K562 (cell line): ENCODE measurements around the gene ITGB5. TPM values are rescaled to one million over a fixed set of nuclear protein-coding genes. Genes with fewer than 3 reads are reported as not detected.

Source experiments
- ATAC-seq: fragments of 200-7000 bp; cut with Tn5 transposase; 3 replicates; pipeline ENCODE4 v1.9.1; 2020; ENCODE audit warnings: moderate library complexity
- BruUV-seq: library from RNA; stranded (reverse); fragments of 400-500 nt; replicated peaks from 2 replicates; lab custom pipeline; 2021; lab: Mats Ljungman, UMichigan
- CTCF ChIA-PET: fragments of 300-600 bp; formaldehyde crosslinking; extraction: SDS; loops from one replicate; lab custom pipeline; 2021; ENCODE audit warnings: low intra/inter-chr PET ratio; lab: Yijun Ruan, JAX
- POLR2A ChIA-PET: fragments of 300-600, 350-650 bp; sonication (Branson Sonifier 250); formaldehyde crosslinking; extraction: SDS; loops from one replicate; lab custom pipeline; 2021; ENCODE audit warnings: antibody characterized with exemption, inconsistent platforms; lab: Yijun Ruan, JAX
- DNase-seq, 4 experiments: peaks; one replicate each; pipeline versions ENCODE4 v3.0.0 to v3.0.0-alpha.2; 2011 to 2018; ENCODE audit warnings: low spot score in 3 of 4, mixed read lengths in 3 of 4; ENCODE audit errors: extremely low read depth in 1 of 4
- FAIRE-seq: peaks from 2 replicates; lab custom pipeline; 2011; peaks lifted over from hg19 to GRCh38; lab: Jason Lieb, UNC
- H2AFZ ChIP-seq: 2 replicates; pipeline ENCODE4 v1.6.0; 2011; ENCODE audit warnings: low read depth, low read length, control low read depth, inconsistent platforms
- H3K27ac ChIP-seq: fragments of 200-600 bp; 3 replicates; pipeline ENCODE4 v1.8.0; 2011; ENCODE audit warnings: low read depth, mild to moderate bottlenecking, control low read depth, inconsistent platforms, low read length, moderate library complexity, mixed read lengths; ENCODE audit errors: extremely low read depth
- H3K27me3 ChIP-seq, 2 experiments: fragments of 300-600 bp in 1 of 2; 2 replicates in 1 of 2; 3 replicates in 1 of 2; pipeline versions ENCODE4 v1.6.0 to v1.8.0; 2011; ENCODE audit warnings: inconsistent platforms in 2 of 2, low read length in 2 of 2, mild to moderate bottlenecking in 1 of 2, mixed read lengths in 1 of 2, moderate library complexity in 1 of 2; ENCODE audit not compliant: control insufficient read depth in 2 of 2, insufficient read depth in 2 of 2
- H3K36me3 ChIP-seq: fragments of 300-600 bp; 3 replicates; pipeline ENCODE4 v1.8.0; 2011; ENCODE audit warnings: mild to moderate bottlenecking, low read length, inconsistent platforms; ENCODE audit not compliant: control insufficient read depth, insufficient read depth
- H3K4me1 ChIP-seq, 2 experiments: fragments of 200-600 bp in 1 of 2; replicated peaks in 1 of 2; 2 replicates in 1 of 2; 3 replicates in 1 of 2; pipeline versions ENCODE4 v1.5.1 to v1.8.0; 2011; ENCODE audit warnings: inconsistent platforms in 2 of 2, low read length in 2 of 2, mild to moderate bottlenecking in 1 of 2, mixed read lengths in 1 of 2, moderate library complexity in 1 of 2; ENCODE audit not compliant: control insufficient read depth in 2 of 2, insufficient read depth in 2 of 2
- H3K4me2 ChIP-seq: 2 replicates; pipeline ENCODE4 v1.6.1; 2011; ENCODE audit warnings: low read length, control low read depth, inconsistent platforms, mixed read lengths; ENCODE audit not compliant: insufficient read depth
- H3K4me3 ChIP-seq: fragments of 200-600 bp; sonication (generic), shearing (Covaris generic); 2 replicates; pipeline ENCODE4 v1.5.1; 2016; ENCODE audit warnings: control low read depth, inconsistent platforms
- H3K79me2 ChIP-seq: fragments of 200-600 bp; 3 replicates; pipeline ENCODE4 v1.8.0; 2011; ENCODE audit warnings: low read length, inconsistent platforms; ENCODE audit not compliant: control insufficient read depth, insufficient read depth
- H3K9ac ChIP-seq, 2 experiments: 2 replicates each; pipeline versions ENCODE4 v1.6.0 to v1.6.1; 2011; ENCODE audit warnings: low read depth in 2 of 2, low read length in 2 of 2, control low read depth in 1 of 2, inconsistent platforms in 1 of 2, mild to moderate bottlenecking in 1 of 2, mixed read lengths in 1 of 2; ENCODE audit not compliant: insufficient read depth in 1 of 2
- H3K9me1 ChIP-seq: one replicate; pipeline ENCODE4 v1.6.0; 2011; ENCODE audit warnings: inconsistent platforms, mild to moderate bottlenecking, low read length, moderate library complexity; ENCODE audit not compliant: control insufficient read depth, insufficient read depth
- H3K9me3 ChIP-seq: replicated peaks from 2 replicates; pipeline ENCODE4 v1.5.1; 2011; ENCODE audit warnings: low read depth, low read length, inconsistent platforms; ENCODE audit not compliant: control insufficient read depth, insufficient read depth
- H4K20me1 ChIP-seq: replicated peaks from 2 replicates; pipeline ENCODE4 v1.6.1; 2011; ENCODE audit warnings: low read length, inconsistent platforms, mixed read lengths; ENCODE audit not compliant: control insufficient read depth, insufficient read depth
- ASH1L ChIP-seq: fragments of 450-650 bp; IDR thresholded peaks from 2 replicates; pipeline ENCODE4 v1.6.1; 2018; ENCODE audit warnings: borderline replicate concordance, mild to moderate bottlenecking, low read depth; ENCODE audit not compliant: partially characterized antibody
- BHLHE40 ChIP-seq: IDR thresholded peaks from 2 replicates; pipeline ENCODE4 v1.6.1; 2011; ENCODE audit warnings: low read length, improper control_type of control experiment
- EZH2 ChIP-seq: IDR thresholded peaks from 2 replicates; pipeline ENCODE4 v1.6.1; 2012; ENCODE audit warnings: low read depth, mild to moderate bottlenecking, inconsistent platforms, low read length, borderline replicate concordance
- HNRNPK ChIP-seq: fragments of 200-400 bp; formaldehyde crosslinking; IDR thresholded peaks from one replicate; pipeline ENCODE4 v1.6.1; 2018; ENCODE audit warnings: mild to moderate bottlenecking, low read depth, low read length; ENCODE audit not compliant: poor library complexity, severe bottlenecking
- NFATC3 ChIP-seq: fragments of 450-650 bp; IDR thresholded peaks from 2 replicates; pipeline ENCODE4 v1.6.1; 2017; ENCODE audit warnings: mild to moderate bottlenecking
- PYGO2 ChIP-seq: fragments of 450-650 bp; IDR thresholded peaks from 2 replicates; pipeline ENCODE4 v1.6.1; 2016; ENCODE audit warnings: mild to moderate bottlenecking, missing genetic modification characterization, moderate library complexity, missing compliant biosample characterization
- RBBP5 ChIP-seq: fragments of 200-600 bp; sonication (generic); IDR thresholded peaks from 2 replicates; pipeline ENCODE4 v1.6.1; 2012; ENCODE audit warnings: borderline replicate concordance, mild to moderate bottlenecking, low read length, control low read depth, inconsistent platforms; ENCODE audit not compliant: insufficient read depth, poor library complexity, severe bottlenecking
- RNF2 ChIP-seq: sonication (generic); IDR thresholded peaks from 2 replicates; pipeline ENCODE4 v1.6.1; 2016
- SETDB1 ChIP-seq: IDR thresholded peaks from one replicate; pipeline ENCODE4 v1.6.1; 2012; ENCODE audit warnings: low read length, control low read depth, inconsistent platforms
- SMAD3 ChIP-seq: fragments of 450-650 bp; formaldehyde crosslinking; conservative IDR thresholded peaks from 2 replicates; pipeline ENCODE4 v1.4.0; 2020; ENCODE audit warnings: mild to moderate bottlenecking
- WGBS: fragments of 100-300 bp; shearing (Covaris generic); methylation state at CpG from one replicate; pipeline ENCODE4 v1.1.6; 2016; ENCODE audit warnings: low coverage, mixed read lengths; ENCODE audit not compliant: insufficient coverage; ENCODE audit errors: missing lambda C conversion rate; 5-methylcytosine and 5-hydroxymethylcytosine counted together
- in situ Hi-C: fragments of 300-500 bp; cut with MboI; formaldehyde crosslinking; loops from 4 replicates; pipeline ENCODE4 v1.15.0; 2018; ENCODE audit warnings: inconsistent platforms, mixed read lengths
- intact Hi-C: fragments of 100-400 bp; cut with micrococcal nuclease; formaldehyde crosslinking; loops from 2 replicates; pipeline ENCODE4 v1.14.2; 2022
- polyA plus RNA-seq, 8 experiments: library from polyadenylated mRNA; depleted of rRNA in 4 of 8; stranded (reverse) in 5 of 8; unstranded in 3 of 8; fragments of >200 nt; fragmentation: Nextera tagmentation in 2 of 8; fragmentation: Illumina TruSeq in 1 of 8; extraction: Ambion mirVana in 2 of 8; extraction: Trizol in 1 of 8; gene quantifications; 2 replicates each; pipeline versions ENCODE4 v1.2.1 to v1.2.3, GENCODE V29; 2011 to 2014; ENCODE audit warnings: inconsistent platforms in 1 of 8, missing spikeins in 1 of 8
- total RNA-seq, 7 experiments: library from RNA; depleted of rRNA in 6 of 7; stranded (reverse); fragments of >200 nt in 6 of 7; fragmentation: Illumina TruSeq in 2 of 7; extraction: Trizol in 2 of 7; gene quantifications; 2 replicates each; pipeline versions ENCODE4 v1.2.1 to v1.2.3, GENCODE V29; 2011 to 2021; ENCODE audit warnings: low replicate concordance in 1 of 7
- TF ChIP-seq, protein P1 (sequence below): fragments of 200-800 bp; sonication (Bioruptor generic); IDR thresholded peaks from 2 replicates; pipeline ENCODE4 v1.6.1; 2016; ENCODE audit warnings: missing genetic modification characterization, missing compliant biosample characterization
- TF ChIP-seq, protein P2 (sequence below): IDR thresholded peaks from 2 replicates; pipeline ENCODE4 v1.6.1; 2012; ENCODE audit warnings: low read depth, low read length, improper control_type of control experiment, borderline replicate concordance
- TF ChIP-seq, protein P3 (sequence below): sonication (generic); formaldehyde crosslinking; IDR thresholded peaks from 2 replicates; pipeline ENCODE4 v1.4.0; 2020; ENCODE audit warnings: mild to moderate bottlenecking, missing genetic modification reagents

ITGB5 gene
- total and polyA plus RNA-seq, 9 of the 15 experiments (the other 6 are each of a cell fraction or from before 2014, with no cell fraction given) = 1.7 to 46.8 (median 9.9) TPM

DNA sequence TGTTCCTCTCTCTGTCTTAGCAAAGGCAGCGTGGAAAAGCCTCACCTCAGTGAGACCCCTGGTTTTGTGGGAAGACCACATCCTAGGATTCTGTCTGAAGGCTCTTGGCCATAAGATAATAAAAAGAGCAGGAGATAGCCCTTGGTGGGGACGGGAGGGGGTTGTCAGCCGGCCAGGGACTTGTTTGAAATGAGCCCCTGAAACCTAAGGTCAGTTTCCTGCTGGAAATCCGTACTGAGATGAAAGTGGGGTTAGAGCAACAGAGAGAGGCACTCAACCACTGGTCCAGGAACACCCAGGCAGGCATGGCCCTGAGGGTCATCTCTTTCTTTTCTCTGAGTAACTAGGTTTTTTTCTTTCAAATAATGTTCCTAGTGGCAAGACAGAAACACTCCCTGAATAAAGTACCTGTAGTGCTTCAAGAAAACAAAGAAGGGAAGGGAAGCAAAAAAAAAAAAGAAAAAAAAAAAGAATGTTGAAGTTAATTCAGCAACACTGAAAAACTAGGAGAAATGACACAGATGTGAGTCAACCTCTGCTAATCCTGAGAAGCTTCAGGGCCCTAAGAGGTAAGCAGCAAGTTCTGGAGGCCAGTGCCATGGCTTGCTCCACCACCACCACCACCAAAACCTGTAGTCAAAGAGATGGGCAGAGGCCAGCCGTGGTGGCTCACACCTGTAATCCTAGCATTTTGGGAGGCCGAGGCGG lies 3.2 kb downstream of the ITGB5 start:
- Histone ChIP-seq H4K20me1 (no peaks in the 10 kb centered on the region), H3K9me1 (no peaks in the 10 kb centered on the region), H3K4me2 (no peak overlapping the region), H3K4me3 (no peak overlapping the region), H3K36me3 (no peaks in the 10 kb centered on the region), H3K4me1 (peaks cover 21 to 37% of the 10 kb centered on the region in 2 experiments), H3K27ac (no peak overlapping the region), H3K27me3 (no peaks in the 10 kb centered on the region; a peak in 1 of 5 replicates), H3K9ac (no peak overlapping the region), H2AFZ (no peak overlapping the region), H3K9me3 (no peaks in the 10 kb centered on the region), H3K79me2 (peaks cover 19% of the 10 kb centered on the region; the same call in 2 of the 3 replicates)
- in situ Hi-C loops (no loop called here), intact Hi-C loops (loop anchor here (10.0 kb wide), 1 partner anchor 49 kb away; no protein-coding TSS in a partner anchor)
- BruUV-seq = no TSS peak
- ATAC-seq (no peak), FAIRE-seq (peak; percentile 49), DNase-seq (no peak)
- 27% methylated on average over 5 of the region's 7 CpGs for WGBS
- ChIA-PET CTCF (no interaction called here), POLR2A (interaction anchor here (0.6 kb wide), 1 partner anchor 15 kb away, joined by 3 read pairs; no protein-coding TSS in a partner anchor)
- TF ChIP-seq, protein P1, sequence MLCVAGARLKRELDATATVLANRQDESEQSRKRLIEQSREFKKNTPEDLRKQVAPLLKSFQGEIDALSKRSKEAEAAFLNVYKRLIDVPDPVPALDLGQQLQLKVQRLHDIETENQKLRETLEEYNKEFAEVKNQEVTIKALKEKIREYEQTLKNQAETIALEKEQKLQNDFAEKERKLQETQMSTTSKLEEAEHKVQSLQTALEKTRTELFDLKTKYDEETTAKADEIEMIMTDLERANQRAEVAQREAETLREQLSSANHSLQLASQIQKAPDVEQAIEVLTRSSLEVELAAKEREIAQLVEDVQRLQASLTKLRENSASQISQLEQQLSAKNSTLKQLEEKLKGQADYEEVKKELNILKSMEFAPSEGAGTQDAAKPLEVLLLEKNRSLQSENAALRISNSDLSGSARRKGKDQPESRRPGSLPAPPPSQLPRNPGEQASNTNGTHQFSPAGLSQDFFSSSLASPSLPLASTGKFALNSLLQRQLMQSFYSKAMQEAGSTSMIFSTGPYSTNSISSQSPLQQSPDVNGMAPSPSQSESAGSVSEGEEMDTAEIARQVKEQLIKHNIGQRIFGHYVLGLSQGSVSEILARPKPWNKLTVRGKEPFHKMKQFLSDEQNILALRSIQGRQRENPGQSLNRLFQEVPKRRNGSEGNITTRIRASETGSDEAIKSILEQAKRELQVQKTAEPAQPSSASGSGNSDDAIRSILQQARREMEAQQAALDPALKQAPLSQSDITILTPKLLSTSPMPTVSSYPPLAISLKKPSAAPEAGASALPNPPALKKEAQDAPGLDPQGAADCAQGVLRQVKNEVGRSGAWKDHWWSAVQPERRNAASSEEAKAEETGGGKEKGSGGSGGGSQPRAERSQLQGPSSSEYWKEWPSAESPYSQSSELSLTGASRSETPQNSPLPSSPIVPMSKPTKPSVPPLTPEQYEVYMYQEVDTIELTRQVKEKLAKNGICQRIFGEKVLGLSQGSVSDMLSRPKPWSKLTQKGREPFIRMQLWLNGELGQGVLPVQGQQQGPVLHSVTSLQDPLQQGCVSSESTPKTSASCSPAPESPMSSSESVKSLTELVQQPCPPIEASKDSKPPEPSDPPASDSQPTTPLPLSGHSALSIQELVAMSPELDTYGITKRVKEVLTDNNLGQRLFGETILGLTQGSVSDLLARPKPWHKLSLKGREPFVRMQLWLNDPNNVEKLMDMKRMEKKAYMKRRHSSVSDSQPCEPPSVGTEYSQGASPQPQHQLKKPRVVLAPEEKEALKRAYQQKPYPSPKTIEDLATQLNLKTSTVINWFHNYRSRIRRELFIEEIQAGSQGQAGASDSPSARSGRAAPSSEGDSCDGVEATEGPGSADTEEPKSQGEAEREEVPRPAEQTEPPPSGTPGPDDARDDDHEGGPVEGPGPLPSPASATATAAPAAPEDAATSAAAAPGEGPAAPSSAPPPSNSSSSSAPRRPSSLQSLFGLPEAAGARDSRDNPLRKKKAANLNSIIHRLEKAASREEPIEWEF (CRISPR knock-in tag) = no peak
- no peak for TF ChIP-seq NFATC3
- TF ChIP-seq, protein P2, sequence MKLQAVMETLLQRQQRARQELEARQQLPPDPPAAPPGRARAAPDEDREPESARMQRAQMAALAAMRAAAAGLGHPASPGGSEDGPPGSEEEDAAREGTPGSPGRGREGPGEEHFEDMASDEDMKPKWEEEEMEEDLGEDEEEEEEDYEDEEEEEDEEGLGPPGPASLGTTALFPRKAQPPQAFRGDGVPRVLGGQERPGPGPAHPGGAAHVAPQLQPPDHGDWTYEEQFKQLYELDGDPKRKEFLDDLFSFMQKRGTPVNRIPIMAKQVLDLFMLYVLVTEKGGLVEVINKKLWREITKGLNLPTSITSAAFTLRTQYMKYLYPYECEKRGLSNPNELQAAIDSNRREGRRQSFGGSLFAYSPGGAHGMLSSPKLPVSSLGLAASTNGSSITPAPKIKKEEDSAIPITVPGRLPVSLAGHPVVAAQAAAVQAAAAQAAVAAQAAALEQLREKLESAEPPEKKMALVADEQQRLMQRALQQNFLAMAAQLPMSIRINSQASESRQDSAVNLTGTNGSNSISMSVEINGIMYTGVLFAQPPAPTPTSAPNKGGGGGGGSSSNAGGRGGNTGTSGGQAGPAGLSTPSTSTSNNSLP = no peak
- no peak for TF ChIP-seq BHLHE40
- TF ChIP-seq HNRNPK = no peak
- no peak for TF ChIP-seq SMAD3
- TF ChIP-seq RBBP5 = no peak
- TF ChIP-seq SETDB1 = no peak
- TF ChIP-seq RNF2 = no peak
- no peak for TF ChIP-seq PYGO2
- TF ChIP-seq ASH1L = no peak
- TF ChIP-seq, protein P3, sequence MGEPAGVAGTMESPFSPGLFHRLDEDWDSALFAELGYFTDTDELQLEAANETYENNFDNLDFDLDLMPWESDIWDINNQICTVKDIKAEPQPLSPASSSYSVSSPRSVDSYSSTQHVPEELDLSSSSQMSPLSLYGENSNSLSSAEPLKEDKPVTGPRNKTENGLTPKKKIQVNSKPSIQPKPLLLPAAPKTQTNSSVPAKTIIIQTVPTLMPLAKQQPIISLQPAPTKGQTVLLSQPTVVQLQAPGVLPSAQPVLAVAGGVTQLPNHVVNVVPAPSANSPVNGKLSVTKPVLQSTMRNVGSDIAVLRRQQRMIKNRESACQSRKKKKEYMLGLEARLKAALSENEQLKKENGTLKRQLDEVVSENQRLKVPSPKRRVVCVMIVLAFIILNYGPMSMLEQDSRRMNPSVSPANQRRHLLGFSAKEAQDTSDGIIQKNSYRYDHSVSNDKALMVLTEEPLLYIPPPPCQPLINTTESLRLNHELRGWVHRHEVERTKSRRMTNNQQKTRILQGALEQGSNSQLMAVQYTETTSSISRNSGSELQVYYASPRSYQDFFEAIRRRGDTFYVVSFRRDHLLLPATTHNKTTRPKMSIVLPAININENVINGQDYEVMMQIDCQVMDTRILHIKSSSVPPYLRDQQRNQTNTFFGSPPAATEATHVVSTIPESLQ (CRISPR knock-in tag) = no peak
- no peak for TF ChIP-seq EZH2
